Stimulated activated CD4-positive, alpha-beta T cell treated with anti-CD3 and anti-CD28 coated beads, Interleukin-15, amount 100 ng/mL, for 48 hours (primary cell): ENCODE data around the gene ALLC.

Experiments used
- DNase-seq, 2 donors: peaks; one replicate each; pipeline ENCODE4 v3.0.0-alpha.2; 2020; ENCODE audit warnings: low read depth in 2 of 2

ALLC gene

DNA sequence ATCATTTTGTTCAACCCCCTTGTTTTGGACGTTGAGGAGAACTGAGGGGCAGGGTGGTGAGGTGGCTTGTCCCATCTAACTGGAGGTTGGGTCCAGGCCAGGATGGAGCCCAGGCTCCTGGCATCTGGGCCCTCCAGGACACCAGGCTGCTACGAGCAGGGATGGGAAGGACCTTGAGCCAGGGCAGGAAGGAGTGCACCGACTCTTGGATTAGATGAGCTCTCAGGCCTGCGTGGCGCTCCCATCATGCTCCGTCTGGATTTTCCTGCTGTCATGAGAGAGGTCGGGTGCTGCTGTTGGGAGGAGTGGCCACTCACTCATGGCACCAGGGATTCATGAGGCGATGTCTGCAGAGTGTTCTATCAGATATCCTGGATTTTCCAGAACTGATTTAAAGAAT lies 18.3 kb upstream of the ALLC start:
- DNase-seq = no peak

DNA sequence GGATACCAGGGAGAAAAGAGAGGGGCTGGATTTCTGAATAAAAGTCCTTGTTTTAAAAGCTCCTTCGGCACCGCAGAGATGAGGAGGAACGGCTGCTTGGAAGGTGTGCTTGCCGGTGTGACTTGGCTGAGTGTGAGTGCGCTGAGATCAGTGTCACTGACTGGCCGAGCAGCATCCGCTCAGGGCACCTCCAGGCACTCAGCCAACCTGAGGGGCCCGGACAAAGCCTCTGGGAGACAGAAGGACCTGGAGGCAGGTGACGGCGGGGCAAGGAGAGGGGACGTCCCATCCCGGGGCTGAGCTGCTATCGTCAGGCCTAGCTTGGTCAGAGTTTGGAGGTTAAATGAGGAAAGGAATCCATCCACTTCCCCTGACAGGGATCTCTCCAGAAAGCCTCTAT lies 16.8 kb upstream of the ALLC start:
- DNase-seq = no peak

- no peak for DNase-seq
Measured at GRCh38 chr2:3641841-3642421, 16.1 kb upstream of the ALLC start.

- DNase-seq = no peak
Measured at GRCh38 chr2:3642521-3643215, 15.3 kb upstream of the ALLC start.

DNA sequence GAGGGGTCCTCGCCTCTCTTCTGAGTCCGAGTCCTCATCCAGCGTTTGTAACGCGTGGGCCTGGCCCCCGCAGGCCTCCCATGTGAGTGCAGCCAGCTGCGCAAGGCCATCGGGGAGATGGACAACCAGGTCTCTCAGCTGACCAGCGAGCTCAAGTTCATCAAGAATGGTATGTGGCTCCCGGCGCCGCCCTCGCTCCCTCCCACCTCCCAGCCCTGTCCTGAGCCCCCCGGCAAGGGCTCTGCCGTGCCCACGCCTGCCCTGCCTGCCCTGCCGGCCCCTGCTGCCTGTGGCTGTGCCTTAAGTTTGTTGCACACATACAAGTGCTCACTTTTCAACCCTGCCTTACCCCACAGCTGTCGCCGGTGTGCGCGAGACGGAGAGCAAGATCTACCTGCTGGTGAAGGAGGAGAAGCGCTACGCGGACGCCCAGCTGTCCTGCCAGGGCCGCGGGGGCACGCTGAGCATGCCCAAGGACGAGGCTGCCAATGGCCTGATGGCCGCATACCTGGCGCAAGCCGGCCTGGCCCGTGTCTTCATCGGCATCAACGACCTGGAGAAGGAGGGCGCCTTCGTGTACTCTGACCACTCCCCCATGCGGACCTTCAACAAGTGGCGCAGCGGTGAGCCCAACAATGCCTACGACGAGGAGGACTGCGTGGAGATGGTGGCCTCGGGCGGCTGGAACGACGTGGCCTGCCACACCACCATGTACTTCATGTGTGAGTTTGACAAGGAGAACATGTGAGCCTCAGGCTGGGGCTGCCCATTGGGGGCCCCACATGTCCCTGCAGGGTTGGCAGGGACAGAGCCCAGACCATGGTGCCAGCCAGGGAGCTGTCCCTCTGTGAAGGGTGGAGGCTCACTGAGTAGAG lies 14.4 kb upstream of the ALLC start:
- no peak for DNase-seq

GRCh38 chr2:3644246-3644525 lies 13.8 kb upstream of the ALLC start:
- DNase-seq = no peak

DNA sequence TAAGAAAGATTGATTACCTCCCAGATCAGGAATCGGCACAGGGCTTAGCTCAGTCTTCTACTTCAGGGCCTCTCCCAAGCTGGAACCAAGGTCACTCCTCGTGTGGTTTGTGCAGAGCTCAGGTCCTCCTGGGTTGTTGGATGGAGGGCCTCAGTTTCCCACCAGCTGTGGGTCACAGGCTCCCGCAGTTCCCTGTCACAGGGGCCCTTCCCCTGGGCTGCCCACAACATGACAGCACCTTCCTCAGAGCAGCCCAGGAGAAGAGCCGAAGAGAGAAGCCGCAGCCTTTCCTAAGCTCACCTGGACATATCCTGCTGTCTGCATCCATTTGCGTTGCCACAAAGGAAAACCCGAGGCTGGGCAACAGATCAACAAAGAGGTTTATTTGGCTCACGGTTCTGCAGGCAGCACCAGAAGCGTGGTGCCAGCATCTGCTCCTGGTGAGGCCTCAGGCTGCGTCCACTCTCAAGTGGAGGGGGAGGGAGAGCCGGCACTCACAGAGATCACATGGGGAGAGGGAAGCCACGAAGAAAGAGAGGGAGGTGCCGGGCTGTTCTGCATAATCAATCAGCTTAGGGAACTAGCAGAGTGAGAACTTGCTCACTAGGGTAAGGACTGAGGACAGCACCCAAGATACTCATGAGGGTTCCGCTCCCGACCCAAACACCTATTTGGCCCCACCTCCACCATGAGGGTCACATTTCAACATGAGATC lies 13.0 kb upstream of the ALLC start:
- no peak for DNase-seq

GRCh38 chr2:3645745-3646389 lies 12.1 kb upstream of the ALLC start:
- DNase-seq = no peak

DNA sequence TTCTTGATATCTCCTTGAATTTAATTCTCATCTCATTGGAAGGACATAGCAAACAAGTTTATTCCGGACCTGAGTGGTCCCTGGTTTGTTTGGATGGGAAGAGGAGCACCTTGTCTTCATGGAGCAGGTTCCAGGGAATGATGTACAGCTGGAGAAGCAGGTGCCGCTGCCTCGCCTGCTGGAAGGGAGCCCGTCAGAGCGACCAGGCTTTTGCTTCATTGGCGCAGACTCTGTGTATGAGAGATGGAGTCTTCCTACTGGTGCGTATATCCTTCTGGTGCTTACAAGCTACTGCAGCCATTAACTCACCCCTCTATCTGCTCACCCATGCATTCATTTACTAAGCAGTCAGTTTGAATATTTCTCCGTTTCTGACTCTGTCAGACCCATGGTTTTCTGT lies 11.6 kb upstream of the ALLC start:
- DNase-seq = no peak

DNA sequence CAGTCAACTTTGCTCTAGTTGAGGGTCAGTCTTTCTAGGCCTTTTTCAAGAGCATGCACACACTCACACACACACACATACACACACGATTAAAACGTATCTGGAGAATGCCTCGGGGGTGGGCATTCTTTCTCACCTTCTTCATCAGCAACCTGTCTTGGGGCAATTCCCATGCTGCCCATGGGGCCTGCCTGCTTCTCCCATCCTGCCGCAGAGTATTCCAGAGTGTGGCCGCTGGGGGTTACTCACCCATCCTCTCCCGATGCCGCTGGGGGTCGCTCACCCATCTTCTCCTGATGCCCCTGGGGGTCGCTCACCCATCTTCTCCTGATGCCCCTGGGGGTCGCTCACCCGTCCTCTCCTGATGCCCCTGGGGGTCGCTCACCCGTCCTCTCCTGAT lies 10.8 kb upstream of the ALLC start:
- no peak for DNase-seq

DNA sequence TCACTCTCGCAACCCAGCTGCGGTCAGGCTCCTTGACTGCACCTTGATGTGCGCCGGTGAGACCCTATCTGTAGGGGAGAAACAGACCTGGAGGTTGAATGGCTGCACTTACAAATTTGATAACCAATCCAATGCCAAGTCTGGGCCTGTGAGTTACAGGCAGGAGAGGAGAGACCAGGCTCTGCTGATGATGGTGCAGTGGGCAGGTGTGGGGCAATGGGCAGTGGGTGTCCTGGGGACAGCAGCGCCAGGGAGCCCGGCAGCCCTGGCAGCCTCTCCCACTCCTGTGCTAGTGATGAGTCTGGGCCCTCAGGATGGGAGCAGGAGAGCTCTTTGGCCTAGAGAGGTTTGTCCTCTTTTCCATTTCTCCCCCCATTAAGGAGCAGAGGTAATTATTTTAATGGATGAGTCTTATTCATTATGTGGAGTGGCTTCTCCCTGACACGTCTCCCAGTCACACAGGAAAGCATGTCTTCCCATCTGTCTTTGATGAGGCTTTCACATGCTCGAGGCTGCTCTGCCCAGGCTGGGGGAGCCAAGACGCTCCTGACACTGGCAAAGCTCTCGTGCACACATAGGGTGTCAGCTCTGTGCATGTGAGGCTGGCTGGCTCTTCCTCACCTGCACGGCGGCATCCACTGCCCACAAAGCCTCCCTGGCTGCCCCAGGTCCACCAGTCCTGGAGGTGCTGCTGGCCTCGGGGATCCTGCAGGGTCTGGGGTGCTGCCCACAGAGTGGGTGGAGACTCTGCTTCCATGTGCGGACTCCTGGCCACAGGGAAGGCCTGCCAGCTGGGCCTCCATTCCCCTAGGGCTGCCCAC lies 10.0 kb upstream of the ALLC start:
- DNase-seq = no peak

GRCh38 chr2:3648652-3649177 lies 9.3 kb upstream of the ALLC start:
- no peak for DNase-seq

GRCh38 chr2:3649581-3649980 lies 8.4 kb upstream of the ALLC start:
- DNase-seq = no peak

- DNase-seq = no peak
Measured at GRCh38 chr2:3650140-3650920, 7.7 kb upstream of the ALLC start.

DNA sequence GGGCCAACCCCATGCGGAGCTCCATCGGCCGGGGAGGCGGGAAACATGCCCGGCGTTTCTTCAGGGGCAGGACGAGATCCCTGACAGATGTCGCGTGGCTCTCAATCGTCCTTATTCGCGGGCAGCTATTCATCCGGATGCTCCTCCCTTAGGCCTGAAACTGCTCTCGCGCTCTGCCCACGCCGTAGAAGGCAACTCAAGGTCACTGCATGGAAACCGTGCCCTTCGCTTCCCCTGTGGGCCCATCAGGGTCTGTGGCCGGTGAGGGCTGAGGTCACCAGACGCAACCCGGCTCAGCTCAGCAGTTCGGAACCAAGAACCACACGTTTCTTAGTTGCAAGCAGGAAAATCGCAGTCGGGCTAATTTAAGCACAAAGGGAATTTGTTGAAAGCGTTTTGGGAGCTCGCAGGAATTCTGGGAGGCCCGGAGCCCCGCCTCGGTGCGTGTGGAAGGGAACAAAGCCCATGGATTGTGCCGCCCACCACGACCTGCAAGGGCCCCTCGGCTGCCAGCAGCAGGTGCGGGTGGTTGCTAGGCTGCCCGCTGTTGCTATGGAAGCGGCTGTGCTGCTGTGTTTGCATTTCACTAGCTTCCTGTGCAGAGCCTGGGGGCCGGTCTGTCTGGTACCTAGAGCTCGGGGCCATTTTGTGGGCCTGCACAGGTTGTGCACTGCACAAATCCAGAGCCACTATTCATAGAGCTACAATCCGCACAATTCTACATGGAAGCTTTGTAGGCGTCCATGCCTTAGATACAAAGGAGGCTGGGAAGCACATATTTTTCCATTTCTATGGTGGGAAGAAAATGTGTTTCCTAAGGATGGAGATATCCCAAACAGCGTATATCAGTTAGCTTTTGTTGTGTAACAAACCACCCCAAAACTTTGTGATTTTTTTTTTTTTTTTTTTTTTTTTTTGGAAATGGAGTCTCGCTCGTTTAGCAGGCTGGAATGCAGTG lies 6.0 kb upstream of the ALLC start:
- DNase-seq = peak; percentile 53 to 60

DNA sequence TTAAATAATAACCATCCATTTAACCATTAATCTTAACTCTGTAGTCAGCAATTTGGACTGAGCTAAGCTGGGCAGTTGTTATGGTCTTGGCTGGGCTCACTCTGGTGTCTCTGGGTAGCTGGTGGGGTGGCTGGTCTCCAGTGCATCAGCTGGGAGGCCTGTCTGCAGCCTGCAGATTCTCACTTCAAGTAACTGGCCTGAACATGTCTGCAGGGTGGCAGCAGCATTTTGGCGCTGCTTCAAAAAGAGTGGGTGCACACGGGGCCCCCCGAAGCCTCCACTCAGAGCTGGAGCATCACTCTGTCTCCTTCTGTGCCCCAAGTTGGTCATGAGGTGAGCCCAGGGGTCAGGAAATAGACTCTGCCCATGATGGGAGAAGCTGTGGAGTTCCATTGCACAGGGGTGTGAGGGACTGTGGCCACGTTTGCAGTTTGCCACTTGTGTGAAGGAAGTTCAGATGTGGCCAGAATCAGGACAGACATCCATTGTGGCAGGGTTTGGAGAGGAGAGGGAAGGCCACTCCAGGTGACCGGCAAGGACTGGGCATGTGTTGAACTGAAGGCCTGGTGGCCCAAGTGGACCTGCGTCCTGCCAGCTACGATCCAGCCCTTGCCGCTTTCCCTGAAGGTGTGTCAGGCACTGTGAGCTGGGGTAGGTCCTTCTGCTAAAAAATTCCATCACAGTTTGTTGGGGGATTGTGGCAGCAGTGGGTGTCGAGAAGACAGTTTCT lies 4.9 kb upstream of the ALLC start:
- no peak for DNase-seq

- no peak for DNase-seq
Measured at GRCh38 chr2:3654011-3654410, 4.0 kb upstream of the ALLC start.

GRCh38 chr2:3654531-3655225 lies 3.3 kb upstream of the ALLC start:
- DNase-seq = no peak
